NOMO-1 treated with DMSO at 0.1 percent for 48 hours (cell line): ENCODE data around the gene ITIH3.

ENCODE experiments used
- DNase-seq: peaks from one replicate; lab custom pipeline; 2025; ENCODE audit not compliant: unreplicated experiment; lab: John Stamatoyannopoulos, UW

ITIH3 gene

DNA sequence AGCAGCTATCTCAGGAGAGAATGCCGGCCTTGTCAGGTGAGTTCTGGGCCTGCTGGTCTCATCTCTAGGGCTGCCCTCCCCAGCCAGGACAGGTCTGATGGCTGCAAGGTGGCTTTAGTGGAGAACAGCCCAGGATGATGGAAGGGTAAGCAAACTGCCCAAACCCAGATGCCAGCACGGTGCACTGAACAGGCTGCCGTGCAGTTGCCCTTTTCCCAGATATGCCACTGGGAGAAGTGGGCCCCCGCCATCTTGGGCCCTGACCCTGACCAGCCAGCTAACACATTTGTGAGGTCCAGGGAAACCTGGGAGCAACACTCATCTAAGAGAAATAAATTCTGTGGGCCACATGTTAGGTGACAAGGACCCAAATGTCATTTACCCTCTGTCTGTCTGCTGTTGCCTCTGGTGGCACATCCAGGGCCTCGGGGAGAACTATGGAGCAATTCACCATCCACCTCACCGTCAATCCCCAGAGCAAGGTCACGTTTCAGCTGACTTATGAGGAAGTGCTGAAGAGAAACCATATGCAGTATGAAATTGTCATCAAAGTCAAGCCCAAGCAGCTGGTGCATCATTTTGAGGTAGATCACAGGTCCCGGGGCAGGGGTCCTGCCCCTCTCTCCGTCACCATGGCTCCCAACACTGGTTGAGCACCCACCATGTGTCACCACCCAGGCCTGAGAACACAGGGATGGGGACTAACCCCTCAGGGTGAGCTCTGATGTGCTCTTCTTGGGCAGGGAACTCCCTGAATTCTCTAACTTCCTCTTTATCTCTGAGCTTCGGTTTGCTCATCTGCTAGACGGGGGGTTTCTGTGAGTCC is 15.4 kb upstream of the ITIH3 start:
- peak; percentile 74 for DNase-seq

DNA sequence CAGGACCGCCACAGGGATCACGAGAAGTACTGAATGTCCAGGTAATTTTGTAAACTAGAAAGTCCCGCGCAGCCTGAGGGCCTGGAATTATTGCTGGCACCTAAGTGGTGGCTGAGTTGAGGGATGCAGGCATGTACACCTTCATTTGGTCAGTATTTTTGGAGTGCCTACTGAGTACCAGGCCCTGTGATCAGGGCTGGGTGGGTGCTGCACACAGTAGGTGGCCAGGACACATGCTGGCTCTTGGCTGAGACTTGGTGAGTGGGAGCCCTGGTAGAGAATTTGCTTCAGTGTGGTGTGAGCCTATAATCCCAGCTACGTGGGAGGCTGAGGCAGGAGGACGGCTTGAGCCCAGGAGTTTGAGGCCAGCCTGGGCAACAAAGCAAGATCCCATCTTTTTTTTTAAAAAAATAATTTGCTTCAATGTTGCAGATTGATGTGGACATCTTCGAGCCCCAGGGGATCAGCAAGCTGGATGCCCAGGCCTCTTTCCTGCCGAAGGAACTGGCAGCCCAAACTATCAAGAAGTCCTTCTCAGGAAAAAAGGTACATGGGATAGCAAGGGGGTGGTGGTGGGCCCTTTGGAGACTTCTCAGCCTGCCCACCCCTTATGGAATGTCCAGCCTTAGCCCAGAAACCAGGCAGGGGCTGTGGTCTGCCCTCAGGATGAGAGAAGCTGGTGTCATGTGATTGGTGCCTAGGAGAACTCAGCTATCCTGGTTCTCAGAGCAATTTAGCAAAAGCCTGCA is 14.6 kb upstream of the ITIH3 start:
- no peak for DNase-seq

DNA sequence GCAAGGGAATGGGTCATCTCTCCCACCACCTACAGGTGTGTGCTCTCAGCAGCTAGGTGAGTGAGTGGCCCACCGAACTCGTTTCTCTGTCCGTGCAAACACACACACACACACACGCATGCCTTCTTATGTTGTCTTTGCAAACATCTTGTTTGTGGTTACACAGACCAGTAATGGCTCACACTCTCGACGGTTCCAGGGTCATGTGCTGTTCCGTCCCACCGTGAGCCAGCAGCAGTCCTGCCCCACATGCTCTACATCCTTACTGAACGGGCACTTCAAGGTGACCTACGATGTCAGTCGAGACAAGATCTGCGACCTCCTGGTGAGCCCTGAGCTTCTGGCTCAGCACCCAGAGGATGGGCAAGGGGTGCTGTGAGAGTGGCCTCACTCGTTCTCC is 12.9 kb upstream of the ITIH3 start:
- DNase-seq: no peak

DNA sequence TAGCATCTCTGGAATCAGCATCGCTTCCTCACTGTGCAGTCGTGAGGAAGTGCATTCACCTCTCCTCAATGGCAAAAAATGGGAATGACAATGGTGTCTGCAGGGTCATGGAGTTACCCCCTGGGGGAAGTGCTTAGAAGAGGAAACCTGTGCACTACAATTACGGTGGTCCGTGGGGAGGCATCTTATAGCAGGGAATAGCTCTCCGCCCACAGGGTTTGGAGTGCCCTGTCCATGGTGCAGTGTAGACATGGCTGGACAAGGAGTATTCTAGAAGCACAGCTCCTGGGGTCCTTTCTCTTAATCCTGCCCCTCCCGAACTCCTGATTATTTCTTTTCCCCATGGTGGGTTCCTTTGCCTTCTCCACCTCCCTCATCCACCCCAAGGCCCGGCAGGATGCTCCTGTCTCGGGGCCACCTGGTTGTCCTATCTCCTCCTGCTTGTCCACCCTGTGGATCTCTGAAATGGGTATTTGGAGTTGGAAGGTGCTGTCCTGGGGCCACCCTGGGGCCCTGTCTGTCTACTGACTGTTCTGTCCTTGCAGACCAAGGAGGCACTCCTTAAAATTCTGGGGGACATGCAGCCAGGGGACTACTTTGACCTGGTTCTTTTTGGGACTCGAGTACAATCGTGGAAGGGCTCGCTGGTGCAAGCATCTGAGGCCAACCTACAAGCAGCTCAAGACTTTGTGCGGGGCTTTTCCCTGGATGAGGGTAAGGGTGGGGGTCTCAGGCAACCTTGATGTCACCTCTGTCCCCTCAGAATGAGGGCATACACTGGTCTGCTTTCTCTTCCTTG is 12.0 kb upstream of the ITIH3 start:
- no peak for DNase-seq

DNA sequence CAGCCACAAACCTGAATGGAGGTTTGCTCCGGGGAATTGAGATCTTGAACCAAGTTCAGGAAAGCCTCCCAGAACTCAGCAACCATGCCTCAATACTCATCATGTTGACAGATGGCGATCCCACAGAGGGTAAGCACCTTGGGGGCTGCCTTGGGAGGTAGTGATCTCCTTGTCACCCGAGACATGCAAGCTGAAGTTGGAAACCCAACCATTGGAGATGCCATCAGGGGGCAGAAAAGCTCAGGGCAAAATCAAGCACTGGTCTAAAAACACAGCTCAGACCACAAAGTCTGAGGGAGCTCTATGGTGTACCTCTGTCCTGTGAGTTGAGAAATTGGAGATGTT is 11.4 kb upstream of the ITIH3 start:
- no peak for DNase-seq

DNA sequence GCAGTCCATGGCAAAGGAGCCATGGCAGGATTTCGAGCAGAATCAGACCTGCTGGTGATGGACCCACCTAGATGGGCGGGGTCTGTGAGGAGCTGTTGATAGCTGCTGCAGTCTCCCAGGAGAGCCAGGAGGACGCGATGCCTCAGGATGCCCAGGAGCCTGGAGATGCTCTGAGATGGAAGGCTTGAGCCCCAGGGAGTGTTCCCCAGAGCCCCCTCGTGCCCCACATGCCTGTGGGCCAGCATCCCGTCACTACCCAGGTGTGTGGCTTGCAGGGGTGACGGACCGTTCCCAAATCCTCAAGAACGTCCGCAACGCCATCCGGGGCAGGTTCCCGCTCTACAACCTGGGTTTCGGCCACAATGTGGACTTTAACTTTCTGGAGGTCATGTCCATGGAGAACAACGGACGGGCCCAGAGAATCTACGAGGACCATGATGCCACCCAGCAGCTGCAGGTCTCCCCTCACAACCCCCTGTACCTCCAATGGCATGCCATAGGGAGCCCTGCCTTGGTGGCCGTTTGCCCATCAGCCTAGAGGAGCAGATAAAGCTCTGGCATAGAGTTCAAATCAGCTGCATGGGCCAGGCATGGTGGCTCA is 10.5 kb upstream of the ITIH3 start:
- no peak for DNase-seq

DNA sequence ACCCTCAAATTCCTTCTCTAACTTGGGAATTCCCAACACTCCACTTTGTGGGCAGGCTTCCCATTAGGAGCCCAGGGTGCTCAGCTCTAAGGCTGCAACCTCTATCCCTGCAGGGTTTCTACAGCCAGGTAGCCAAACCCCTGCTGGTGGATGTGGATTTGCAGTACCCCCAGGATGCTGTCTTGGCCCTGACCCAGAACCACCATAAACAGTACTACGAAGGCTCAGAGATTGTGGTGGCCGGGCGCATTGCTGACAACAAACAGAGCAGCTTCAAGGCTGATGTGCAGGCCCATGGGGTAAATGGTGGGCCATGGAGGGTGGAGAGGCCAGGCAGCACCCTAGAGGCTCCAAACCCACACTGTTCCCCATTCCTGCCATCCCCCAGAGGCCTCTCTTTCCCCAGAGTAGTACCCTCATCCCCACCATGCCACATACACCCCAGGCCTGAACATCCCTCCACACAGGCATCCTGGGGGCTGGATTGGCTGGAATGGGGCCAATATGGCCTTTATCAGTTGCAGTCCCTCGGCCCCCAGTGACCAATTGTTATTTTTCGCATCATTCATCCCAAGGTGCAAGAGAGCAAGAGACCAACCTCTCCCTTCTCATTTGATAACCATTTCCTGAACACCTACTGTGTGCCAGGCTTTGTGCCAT is 9.5 kb upstream of the ITIH3 start:
- DNase-seq: no peak

DNA sequence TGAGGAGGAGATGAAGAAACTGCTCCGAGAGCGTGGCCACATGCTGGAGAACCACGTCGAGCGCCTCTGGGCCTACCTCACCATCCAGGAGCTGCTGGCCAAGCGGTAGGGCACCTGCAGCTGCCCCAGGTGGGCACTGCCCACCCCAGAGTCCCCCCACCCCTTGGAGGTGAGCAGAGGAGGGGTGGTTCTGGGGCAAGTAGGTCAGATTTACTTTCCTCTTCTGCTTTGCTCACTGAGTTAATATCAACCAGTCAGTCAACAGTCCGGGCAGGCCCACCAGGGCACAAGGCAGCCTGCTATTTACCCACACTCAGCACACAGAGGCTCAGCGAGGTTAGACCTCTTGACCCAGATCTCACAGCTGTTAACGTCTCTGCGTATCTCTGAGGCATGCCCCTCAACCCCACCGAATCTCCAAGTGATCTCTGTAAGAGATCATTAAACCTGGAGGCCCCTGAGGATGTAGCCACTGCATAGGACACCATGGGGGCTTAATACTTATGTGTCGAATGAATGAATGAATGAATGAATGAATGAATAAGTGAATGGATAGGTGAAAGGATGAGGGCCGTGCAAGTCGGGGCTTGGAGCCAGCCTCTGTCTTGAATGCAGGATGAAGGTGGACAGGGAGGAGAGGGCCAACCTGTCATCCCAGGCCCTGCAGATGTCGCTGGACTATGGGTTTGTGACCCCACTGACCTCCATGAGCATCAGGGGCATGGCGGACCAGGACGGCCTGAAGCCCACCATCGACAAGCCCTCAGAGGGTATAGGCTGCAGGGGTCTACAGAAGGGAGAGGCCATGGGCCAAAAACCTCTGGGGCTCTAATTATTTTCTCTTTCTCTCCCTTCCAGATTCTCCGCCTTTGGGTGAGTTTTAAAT is 8.0 kb upstream of the ITIH3 start:
- DNase-seq: no peak

DNA sequence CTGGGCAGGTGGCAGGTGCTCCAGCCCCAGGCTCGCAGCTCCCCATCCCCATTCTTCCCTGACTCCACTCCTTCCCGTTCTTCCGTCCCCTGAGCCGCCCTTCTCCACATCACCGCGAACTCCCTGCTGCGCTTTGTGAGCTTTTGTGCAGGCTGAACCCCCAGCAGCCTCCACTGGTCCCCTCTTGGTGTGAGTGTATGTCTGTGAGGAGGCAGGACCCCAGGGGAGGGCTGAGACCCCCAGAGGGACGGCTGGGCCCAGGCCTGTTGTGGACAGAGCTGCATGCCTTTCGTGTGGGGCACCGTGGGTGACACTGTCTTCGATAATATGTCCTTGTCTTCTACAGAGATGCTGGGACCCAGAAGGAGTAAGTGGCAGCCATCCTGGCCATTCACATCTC is 7.3 kb upstream of the ITIH3 start:
- no peak for DNase-seq

DNA sequence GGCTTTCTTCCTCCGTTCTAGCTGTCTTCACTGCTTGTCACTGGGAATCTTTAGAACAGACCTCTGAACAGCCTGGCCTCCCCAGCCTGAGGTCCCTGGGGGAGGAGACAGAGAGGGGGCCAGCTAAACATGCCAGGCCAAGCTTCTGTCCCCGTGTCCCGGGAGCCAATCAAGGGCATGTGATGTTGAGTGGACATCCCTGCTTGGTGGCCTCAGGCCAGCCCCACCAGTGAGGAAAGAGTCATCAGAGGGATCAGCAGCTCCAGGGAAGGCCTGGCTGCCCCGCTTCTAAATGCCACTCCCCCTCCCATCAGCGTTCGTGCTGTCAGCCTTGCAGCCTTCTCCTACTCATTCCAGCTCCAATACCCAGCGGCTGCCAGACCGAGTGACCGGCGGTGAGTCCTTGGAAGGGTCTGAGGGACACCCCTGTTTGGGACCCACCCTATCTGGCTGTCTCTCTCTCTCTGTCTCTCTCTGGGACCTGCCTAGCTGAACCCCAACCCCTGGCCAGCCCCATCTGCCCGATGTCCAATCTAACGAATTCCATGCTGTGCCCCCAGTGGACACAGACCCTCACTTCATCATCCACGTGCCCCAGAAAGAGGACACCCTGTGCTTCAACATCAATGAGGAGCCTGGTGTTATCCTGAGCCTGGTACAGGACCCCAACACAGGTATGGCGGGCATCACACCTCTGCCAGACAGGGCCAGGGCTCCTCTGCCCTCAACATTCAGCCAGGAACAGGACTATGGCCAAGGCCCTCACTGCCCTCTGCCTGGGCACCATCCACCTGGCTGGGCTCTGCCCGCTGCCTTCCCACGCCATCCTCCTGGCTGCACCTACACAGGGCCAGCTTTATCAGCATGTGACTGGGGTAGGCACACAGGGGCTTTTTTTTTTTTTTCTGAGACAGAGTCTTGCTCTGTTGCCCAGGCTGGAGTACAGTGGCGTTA is 6.6 kb upstream of the ITIH3 start:
- DNase-seq: no peak

DNA sequence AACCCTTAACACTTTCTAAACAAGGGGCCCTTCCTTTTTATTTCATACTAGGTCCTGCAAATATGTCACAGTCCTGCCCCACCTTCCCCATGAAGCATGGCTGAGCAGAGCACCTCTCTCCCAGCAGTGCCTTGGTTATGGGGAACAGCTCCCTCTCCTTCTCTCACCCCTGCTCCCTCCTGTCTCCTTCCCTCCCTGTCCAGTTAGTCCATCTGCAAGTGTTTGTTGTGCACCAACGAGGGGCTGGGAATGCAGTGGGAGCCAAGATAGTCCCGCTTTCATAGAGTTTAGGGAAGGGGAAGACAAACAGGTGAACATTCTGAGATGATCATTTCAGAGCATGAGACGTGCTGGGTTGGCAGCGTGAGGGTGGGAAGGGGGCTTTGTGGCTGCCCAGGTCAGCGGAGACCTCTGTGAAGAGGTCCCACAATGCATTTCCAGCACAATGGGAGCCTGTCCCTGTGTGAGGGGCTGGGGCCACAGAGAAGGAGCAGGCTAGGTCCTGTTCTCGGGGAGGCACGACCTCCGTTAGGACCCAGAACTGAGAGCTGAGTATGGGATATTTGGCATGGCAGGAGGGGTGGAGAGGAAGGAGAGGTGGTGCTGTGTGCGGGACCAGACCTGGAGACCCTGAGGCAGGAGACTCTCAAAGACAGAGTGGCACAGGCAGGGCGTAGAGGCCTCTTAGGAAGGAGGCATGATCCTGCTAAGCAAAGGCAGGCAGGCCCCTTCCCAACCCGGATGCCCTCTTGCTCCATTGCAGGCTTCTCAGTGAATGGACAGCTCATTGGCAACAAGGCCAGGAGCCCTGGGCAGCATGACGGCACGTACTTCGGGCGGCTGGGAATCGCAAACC is 5.5 kb upstream of the ITIH3 start:
- no peak for DNase-seq

DNA sequence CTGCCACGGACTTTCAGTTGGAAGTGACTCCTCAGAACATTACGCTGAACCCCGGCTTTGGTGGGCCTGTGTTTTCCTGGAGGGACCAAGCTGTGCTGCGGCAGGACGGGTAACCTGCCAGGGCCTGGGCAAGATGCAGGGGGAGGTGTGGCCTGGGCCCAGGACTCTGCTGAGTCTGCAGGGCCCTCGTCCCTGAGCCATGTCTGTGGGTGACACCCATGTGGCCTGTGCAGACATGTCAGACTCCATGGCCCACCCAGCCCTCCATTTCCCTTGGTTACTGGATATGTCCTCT is 4.9 kb upstream of the ITIH3 start:
- DNase-seq: no peak

DNA sequence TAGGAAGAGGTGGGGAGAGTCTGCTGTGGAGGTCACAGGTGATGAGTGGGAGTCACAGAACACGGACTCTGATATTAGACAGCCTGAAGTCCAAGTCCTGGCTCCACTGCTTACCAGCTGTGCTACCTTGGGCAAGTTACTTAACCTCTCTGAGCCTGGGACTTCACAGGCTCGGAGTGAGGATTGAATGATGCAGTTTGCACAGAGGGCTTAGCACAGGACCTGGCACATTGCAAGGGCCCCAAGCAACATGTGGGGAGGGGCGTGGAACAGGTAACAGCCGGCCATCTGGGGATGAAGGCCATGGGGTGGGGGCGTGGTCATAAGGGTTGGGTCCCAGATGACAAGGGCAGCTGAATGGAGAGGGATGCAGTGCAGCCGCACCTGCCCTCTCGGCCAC is 4.3 kb upstream of the ITIH3 start:
- no peak for DNase-seq

DNA sequence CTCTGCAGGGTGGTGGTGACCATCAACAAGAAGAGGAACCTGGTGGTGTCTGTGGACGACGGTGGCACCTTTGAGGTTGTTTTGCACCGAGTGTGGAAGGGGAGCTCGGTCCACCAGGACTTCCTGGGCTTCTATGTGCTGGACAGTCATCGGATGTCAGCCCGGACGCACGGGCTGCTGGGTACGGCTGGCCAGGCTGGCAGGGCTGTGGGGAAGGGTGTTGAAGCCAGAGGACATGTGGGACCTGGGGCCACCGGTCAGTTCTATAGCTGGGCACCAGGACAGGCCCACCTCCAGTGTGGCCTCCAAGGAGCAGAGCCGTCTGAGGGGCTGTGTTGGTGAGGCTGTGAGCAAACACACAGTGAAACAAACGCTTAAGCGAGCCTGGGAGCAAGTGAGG is 3.9 kb upstream of the ITIH3 start:
- DNase-seq: no peak

DNA sequence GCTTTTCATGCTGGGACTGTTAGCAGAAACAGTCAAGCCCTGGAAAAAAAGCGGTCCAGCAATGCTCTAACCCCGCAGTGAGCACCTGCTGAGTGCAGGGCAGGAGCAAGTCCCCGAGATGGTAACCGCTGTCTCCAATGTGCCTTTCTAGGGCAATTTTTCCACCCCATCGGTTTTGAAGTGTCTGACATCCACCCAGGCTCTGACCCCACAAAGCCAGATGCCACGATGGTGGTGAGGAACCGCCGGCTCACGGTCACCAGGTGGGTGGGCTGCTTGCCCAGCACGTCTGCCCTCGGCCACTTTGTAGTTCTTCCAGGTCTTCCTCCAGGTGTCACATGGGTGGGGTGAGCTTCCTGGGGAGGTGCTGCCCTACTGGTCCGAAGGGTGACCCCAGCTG is 3.2 kb upstream of the ITIH3 start:
- no peak for DNase-seq

DNA sequence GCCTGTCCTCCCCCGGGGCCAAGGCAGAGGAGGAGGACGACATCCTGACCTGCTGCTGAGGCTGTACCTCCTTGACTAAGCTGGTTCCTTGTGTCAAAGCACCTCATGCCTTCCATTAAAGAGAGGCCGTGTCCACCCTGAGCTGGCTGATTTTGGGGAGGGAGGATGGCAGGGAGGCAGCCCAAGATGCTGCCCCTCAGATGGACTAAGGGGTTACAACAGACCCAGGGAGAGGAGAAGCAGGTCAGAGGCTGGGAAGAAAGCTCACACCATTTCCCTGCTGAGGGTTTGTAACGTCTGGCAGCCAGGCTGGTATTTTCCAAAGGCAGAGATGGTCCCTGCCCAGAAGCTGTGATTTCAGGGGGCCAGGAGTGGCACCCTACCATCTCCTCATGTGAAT is 2.7 kb upstream of the ITIH3 start:
- no peak for DNase-seq

DNA sequence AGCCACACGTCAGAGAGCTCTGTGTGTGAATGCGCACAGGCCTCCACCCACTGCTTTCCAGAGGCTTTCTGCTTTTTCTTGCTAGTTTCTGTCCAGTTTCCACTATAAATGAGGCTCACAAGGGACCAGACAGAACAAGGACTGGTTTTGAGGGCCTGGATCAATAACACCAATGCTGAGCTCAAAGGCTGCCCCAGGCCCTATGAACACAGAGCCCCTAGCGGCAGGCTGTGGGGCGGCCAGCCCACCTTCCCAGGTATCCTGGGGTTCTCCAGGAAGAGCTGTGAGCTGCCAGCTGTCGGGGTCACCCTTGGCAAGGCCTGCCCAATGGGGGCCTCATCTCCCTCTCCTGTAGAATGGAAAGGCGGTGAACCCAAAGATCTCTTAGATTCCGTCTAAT is 2.2 kb upstream of the ITIH3 start:
- no peak for DNase-seq
